HG03175 (cell line): ENCODE data around the gene INPPL1.
"Not testable (repeated sequence)": the region's sequence is repeated elsewhere in the genome, so short reads cannot be mapped to it uniquely, and the experiment has no call there.

ENCODE experiments used
- ATAC-seq: cut with Tn5 transposase; IDR thresholded peaks from one replicate; pipeline ENCODE4 v1.9.1; 2021; ENCODE audit warnings: mild to moderate bottlenecking, moderate library complexity; ENCODE audit not compliant: unreplicated experiment

The INPPL1 gene

DNA sequence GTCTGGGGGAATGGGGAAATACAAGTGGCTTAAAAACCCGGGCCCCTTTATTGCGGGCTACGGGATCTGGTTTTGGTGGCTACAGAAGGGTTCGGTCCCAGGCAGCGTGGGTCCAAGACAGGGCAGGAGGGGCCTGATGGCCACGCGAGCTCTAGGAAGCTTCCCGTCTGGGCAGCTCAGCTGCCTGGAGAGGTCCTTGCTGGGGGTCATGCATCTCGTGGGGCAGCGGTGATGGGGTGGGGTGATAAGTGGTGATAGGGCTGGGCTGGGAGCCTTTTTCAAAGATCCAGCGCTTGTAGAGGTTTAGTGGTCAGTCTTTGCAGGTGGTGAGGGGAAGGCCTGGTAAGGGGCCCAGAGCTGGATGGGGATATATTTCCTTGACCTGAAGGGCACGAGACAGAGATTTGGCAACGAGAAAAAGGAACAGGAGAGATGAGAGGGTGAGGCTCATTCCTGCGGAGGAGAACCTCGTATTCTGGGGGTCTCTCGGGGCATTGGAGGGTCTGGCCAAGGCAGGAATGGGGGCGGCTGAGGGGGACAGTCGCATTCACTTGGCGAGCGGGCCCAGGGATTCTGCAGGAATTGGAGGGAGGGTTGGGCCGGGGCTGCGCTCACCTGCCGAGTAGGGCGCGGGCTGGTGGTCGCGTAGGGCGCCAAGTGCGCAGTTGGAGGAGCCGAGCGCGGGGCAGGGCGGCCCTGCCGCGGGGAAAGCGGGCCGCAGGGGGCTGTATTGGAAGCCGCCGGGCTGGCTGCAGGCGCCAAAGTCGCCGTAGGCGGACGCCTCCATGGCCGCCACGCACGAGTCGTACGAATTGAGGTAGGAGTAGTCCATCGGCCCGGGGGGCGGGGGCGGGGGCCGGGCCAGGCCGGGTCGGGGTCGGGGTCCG is 18.8 kb downstream of the INPPL1 start:
- no peak for ATAC-seq

DNA sequence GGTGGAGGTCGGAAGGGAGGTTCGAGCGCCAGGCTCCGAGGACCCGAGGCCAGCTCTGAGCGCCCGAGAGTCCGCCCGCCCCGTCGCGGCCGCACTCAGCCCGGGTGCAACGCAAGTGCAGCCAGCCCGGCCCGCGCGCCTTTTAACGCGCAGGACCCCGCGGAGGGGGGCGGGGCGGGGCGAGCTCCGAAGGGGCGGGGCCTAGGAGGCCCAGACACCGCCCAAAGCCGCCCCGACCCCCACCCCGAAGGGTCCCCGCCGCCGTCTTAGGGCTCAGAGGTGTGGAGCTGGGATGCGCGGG is 19.4 kb downstream of the INPPL1 start, which contains the start of gene PHOX2A:
TSS of gene PHOX2A (minus strand) at position 117 of the 301 bp plus-strand sequence. CDS start 172 bp downstream, outside the sequence.
- no peak for ATAC-seq

DNA sequence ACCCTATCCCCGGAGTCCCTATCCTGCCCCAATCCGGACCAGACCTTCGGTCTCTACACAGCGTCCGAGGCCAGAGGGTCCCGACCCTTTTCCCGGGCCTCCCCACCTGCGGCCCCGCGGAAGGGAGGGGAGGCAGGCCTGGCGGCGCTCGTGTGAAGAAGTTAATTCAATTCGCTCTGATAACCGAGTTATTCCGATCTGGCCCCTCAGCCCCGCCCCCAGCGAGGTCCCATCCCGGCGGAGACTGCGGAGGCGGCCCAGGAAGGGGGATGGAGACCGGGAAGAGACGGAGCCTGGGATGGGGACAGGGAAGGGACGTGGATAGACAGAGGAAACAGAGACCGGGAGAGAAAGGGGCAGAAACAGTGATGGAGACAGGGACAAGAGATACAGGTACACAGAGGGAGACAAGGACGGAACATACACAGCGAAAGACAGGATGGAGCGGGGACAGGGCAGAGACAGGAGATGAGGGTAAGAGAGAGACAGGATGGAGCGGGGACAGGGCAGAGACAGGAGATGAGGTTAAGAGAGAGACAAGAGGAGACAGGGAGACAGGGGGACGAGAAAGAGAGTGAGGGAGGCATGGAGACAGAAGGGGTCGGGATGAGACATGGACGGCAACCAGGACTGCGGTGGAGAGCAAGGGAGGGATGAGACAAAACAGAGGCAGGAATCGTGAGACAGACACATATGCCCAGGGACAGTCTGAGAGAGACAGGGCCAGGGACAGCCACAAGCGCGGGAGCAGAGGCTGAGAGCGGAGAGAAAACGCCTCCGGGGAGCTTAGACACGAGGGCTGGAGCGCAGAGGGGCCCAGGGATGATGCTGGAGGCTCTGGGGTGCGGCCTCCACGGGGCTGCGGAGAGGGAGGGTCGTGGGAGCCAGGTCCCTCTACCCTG is 20.0 kb downstream of the INPPL1 start:
- no peak for ATAC-seq

DNA sequence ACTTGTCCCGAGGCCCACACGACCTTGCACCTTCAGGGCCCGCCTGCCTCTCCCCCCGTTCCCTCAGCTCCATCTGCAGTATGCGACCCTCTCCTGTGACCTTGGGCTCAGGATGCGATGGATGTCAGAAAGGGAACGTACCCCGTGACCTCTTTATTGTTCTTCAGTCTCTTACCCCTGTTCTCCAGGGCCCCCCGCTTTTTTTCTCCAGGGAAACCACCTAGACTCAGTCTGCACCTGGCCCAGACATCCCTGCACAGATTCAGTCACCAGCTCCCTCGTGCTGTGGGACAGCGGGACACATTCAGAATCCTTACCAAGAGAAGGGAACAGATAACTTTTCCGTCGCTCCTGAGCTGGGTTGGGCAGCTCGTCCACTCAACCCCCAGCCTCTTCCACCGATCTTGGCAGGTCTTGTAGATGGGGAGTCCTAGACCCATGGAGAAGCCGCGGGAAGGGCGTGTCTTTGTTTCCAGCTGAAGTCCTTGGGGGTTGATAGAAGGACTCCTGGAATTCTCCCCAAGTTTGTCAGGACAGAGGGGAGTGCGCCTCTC is 20.8 kb downstream of the INPPL1 start:
- ATAC-seq: no peak

DNA sequence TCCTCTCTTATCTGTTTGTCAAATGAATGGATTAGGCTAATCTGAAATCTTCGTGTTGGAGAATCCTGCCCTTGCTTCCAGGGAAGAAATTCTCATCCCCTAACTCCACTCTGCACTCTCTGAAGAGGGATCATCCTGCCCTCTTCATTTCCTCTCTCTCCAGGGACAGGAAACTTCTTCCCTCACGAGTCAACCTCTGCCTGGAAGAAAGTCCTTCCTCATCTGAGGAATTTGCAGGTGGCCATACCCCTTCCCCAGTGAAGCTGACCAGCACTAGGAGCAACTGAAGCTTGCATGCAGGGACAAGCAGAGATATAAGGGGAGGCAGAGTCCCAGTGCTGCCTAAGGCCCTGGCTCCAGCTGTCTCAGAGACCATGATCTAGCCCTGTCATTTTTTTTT is 23.0 kb downstream of the INPPL1 start:
- ATAC-seq: no peak

DNA sequence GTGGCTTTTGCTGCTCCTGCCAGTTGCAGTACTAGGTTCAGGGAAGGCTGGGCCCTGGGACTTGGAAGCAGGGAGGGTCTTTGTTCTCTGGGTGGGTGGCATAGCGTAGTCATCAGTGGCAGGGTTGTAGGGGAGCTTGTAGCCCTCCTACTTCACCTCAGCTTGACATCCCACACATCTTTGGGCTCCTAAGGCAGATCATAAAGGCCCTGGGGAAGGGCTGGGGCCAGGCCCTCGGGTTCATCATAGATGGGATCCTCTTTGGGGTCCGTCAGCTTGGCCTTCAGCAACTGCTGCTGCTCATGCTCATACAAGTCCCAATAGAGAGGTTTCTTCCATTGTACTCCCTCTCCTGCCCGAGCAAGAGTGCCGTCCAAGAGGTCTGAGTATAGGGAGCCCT is 25.4 kb downstream of the INPPL1 start:
- no peak for ATAC-seq

DNA sequence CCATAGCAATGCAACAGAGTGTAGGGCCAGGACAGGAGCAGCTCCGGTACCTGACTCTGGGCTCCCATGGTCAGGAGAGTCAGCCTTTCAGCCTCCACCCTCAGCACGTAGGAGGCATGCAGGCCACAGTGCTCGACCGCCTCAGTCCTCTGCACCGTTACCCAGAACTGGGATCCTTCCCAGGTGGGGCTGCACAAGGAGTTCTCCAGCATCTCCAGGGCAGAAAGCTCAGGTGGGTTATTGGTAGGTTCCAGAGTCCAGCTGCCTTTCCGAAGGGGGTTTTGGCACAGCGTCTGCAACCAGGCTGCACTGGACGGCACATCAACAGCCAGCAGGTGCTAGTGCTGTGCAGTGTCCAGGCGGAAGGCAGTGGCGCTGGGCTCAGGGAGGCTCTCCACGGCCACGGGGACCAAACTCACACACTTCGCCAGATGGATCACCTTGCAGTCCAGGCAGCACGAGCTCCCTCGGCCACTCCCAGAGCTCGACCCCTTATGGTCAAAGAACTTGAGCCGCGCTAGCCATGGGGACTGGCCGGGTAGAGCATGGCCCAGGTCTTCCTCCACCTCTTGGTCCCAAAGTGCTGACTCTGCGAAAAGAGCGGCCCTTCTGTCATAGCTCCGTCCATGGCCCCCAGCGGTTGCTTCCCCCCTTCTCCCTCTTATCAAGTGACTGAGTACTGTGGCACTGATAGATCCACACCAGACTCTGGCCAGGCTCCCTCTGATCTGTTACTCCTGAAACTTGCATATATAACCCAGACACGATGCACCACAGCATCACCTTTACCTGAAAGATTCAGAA is 26.3 kb downstream of the INPPL1 start:
- ATAC-seq: no peak

DNA sequence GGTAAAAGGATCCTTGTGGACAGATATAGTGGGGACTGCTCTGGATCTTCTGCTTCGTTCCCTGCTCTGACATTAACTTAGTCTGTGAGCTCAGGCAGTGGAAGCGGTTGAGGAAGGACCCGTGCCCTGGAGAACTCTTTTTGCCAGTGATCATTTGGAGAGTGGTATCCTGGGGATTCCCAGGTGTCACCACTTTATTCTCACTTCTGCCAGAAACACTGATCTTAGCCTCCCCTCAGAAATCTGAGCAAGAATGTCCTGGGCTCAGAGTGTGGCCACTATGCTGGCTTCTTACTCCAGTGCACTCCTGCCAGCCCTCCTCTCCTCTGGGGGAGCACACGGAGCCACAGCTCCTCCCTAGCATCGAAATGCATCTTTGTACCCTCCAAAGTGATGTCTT is 27.0 kb downstream of the INPPL1 start:
- no peak for ATAC-seq

DNA sequence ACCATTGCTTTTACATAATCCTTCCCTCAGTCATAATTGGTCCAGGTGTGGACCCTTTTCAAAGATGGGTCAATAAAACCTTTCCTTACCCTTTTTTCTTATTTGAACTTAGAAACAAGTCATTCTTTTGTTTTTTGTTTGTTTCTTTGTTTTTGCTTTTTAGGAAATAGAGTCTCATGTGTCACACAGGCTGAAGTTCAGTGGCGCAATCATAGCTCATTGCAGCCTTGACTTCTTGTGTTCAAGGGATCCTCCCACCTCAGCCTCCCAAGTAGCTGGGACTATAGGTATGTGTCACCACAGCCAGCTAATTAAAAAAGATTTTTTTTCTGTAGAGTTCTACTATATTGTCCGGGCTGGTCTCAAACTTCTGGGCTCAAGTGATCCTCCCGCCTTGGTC is 28.8 kb downstream of the INPPL1 start:
- no peak for ATAC-seq

DNA sequence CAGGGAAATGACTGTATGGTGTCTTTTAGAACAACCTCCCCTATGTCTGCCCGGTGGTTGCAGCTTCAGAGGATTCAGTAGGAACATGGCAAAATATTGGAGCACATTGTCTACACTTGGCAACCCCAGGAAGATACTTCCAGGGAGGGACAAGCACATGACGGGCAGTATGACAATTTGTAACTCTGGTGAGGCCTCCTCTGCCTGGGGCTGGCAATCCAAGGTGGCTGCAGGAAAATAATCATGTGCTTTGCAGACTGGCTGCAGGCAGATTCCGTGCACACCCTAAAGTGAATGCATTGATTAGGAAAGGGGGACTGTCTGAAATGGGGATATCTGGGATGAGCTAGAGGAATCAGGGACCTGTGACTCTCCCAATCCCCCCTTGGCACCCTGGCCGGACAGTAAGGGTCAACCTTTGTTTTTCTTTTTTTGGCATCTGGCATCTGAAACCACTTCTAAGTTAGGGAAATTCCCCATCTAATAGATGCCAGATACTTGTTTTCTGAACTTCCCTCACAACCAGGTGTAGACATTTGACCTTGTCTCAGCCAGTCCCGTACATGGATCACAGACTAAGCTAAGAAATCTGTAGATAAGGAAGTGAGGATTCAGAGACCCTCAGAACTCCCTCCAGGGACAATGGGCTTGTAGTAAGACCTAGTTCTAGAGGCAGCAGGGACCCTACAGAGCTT is 29.9 kb downstream of the INPPL1 start:
- no peak for ATAC-seq

DNA sequence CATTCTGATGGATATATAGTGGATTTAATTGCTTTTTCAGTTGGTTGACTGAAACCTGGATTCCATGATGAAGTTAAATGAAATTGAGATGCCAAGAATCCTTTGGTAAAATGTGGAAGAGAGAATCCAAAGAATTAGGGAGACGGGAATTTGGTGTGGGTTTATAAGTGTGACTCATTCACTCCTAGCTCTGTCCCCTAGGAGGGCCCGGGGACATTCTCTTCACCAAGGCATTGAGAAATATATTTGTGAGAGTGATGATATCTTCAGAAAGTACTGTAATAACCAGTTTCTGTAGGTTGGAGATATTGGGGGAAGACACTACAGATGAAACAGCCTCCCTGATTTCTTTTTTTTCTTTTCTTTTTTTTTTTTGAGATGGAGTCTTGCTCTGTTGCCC is 33.0 kb downstream of the INPPL1 start:
- no peak for ATAC-seq

DNA sequence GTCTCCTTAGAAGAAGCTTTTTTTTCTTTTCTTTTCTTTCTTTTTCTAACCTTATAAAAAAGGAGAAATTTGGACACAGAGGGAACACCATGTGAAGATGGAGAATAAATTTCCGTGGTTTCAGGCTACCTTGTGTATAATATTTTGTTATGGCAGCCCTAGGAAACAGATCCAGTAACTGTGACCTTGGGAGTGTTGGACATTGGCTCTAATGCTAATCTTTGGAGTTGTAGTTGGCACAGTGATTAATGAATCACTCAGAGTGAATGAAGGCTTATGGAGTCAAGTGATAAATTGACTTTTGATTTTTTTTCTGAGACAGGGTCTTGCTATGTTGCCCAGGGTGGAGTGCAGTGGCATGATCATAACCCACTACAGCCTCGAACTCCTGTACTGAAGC is 34.9 kb downstream of the INPPL1 start:
- no peak for ATAC-seq

DNA sequence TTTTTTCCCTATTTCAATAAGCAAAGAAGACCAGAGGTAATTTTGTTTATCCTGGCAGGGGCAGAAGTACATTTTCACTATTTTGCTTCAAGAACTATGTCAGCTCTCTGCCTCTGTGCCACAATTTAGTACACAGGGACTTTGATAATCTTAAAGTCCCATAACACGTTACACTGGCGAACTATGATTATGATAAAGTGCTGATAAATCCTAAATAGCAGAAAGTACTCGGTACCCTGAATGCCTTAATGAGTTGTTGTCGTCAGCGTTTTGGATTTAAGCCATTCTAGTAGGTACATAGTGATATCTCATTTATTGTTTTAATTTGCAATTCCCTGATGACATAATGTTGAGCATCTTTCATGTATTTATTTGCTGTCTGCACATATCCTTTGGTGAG is 36.0 kb downstream of the INPPL1 start:
- ATAC-seq: no peak

DNA sequence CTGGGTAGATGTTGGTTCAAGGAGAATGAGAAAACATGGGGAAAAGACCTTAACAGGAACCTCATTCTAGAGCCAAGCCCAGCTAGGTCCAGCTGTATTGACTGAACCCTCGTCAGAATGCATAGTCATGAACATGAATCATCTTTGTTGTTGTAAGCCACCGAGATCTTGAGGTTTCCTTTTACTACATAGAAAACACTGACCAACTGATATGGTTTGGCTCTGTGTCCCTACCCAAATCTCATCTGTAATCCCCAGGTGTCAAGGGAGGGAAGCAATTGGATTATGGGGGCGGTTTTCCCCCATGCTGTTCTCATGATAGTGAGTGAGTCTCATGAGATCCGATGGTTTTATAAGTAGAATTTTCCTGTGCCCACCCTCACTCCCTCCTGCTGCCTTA is 38.8 kb downstream of the INPPL1 start:
- ATAC-seq: no peak

DNA sequence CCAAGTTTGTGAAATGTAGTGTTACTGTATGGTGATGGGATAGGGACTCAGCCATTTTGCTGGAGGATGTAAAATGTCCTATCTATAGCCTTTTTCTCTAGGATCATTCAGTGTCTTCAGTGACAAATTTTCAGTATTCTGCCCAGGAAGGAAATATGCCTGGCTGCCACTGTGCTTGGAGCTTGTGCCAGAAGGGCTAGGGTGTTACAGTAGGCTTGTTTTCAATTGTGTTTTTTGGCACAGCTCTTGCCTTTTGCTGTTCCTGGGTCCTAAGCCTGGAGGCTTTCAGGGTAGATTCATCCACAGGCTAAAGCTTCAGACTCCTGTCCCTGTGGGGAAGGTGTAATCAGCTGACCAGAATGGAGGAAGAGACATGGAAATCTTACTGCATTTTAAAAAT is 41.4 kb downstream of the INPPL1 start:
- ATAC-seq: no peak

DNA sequence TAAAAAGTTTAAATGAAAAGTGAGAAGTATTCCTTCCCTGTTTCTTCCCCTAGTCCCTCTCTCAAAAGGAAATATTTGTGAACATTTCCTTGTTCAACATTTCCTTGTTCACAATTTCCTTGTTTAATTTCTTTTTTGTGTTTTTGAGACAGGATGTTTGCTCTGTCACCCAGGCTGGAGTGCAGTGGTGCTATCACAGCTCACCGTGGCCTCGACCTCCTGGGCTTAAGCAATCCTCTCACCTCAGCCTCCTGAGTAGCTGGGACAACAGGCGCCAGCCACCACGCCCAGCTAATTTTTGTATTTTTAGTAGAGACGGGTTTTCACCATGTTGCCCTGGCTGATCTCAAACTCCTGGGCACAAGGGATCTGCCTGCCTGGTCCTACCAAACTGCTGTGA is 42.4 kb downstream of the INPPL1 start:
- not testable (repeated sequence) for ATAC-seq

DNA sequence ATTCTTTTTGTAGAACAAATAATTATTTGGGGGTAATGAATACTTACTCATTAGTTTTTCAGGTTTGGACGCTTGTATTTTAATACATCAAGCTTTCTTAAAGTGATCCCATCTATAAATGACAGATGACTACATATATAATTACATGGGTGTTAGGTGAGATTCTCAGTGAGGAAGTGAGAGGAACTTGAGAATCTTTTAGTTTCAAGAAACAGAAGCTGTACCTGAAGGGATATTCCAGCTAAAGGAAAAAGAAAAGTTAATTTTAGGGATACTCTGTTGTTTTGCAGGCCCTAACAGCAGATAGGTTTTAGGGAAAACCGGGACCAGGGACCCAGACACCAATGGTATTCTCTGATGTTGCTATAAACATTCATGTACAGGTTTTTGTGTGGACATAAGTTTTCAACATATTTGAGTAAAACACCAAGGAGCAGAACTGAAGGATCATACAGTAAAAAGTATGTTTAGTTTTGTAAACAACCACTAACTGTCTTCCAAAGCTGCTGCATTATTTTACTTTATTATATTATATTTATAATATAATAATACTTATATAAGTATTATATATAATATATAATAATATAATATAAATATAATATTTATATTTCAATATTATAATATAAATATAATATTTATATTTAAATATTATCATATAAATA is 43.5 kb downstream of the INPPL1 start:
- ATAC-seq: no peak

DNA sequence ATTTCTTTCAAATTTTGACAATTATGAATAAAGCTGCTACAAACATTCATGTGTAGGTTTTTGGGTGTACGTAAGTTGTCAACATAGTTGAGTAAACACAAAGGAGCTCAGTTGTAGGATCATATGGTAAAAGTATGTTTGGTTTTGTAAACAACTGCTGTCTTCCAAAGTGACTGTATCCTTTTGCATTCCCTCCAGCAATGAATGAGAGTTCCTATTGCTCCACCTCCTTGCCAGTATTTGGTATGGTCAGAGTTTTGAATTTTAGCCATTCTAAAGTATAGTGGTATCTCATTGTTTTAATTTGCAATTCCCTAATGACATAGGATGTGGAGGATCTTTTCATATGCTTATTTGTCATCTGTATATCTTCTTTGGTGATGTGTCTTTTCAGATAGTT is 47.4 kb downstream of the INPPL1 start:
- ATAC-seq: no peak

DNA sequence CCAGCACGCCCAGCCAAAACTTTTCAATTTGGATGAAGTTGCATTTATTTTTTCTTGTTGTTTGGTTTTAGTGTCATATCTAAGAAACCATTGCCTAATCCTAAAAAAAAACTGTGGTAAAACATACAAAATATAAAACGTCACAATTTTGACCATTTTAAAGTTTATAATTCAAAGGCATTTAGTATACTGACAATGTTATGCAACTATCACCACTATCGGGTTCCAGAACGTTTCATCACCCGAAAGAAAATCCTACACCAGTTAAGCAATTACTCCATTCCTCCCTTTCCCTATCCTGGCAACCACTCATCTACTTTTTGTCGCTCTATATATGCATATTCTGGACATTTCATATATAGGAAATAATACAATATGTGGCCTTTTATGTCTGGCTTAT is 49.9 kb downstream of the INPPL1 start:
- no peak for ATAC-seq

DNA sequence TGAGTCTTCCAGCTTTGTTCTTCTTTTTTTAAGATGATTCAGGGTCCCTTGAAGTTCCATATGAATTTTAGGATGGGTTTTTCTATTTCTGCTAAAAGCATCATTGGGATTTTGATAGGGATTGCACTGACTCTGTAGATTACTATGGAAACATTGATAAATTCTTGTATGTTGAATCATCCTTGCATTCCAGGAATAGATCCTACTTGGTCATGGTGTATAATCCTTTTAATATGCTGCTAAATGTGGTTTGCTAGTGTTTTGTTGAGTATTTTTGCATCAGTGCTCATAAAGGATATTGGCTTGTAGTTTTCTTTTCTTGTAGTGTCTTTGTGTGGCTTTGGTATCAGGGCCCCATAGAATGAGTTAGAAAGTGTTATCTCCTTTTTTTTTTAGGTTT is 54.3 kb downstream of the INPPL1 start:
- ATAC-seq: no peak
